Epidermal melanocyte (primary cell): ENCODE data around the gene CYP3A5.
"Not testable (repeated sequence)": the region's sequence is repeated elsewhere in the genome, so short reads cannot be mapped to it uniquely, and the experiment has no call there.

ENCODE experiments used
- DNase-seq: peaks from one replicate; pipeline ENCODE4 v3.0.0; 2011; ENCODE audit warnings: low spot score; ENCODE audit not compliant: insufficient read length

The CYP3A5 gene

GRCh38 chr7:99643464-99643863 is 36.3 kb downstream of the CYP3A5 start:
- no peak for DNase-seq

GRCh38 chr7:99642027-99642426 is 37.8 kb downstream of the CYP3A5 start:
- DNase-seq, result no peak

- DNase-seq, result no peak
These were observed 40.5 kb downstream of the CYP3A5 start for GRCh38 chr7:99639267-99639666.

- DNase-seq, result no peak
These were observed 41.1 kb downstream of the CYP3A5 start for GRCh38 chr7:99638731-99639130.

- DNase-seq, result not testable (repeated sequence)
These were observed 42.4 kb downstream of the CYP3A5 start for GRCh38 chr7:99637414-99637813.

- DNase-seq, result no peak
These were observed 48.3 kb downstream of the CYP3A5 start for GRCh38 chr7:99631295-99632109.

- DNase-seq, result no peak
These were observed 50.2 kb downstream of the CYP3A5 start for GRCh38 chr7:99629643-99630042.

- DNase-seq, result no peak
These were observed 51.0 kb downstream of the CYP3A5 start for GRCh38 chr7:99628471-99629465.

GRCh38 chr7:99627513-99627912 is 52.3 kb downstream of the CYP3A5 start:
- DNase-seq, result no peak

GRCh38 chr7:99626661-99627060 is 53.1 kb downstream of the CYP3A5 start:
- DNase-seq, result no peak

- no peak for DNase-seq
These were observed 53.8 kb downstream of the CYP3A5 start for GRCh38 chr7:99625961-99626360.

- DNase-seq, result no peak
These were observed 54.5 kb downstream of the CYP3A5 start for GRCh38 chr7:99625321-99625720.

- no peak for DNase-seq
These were observed 55.3 kb downstream of the CYP3A5 start for GRCh38 chr7:99624484-99624883.

- no peak for DNase-seq
These were observed 55.9 kb downstream of the CYP3A5 start for GRCh38 chr7:99623702-99624447.

GRCh38 chr7:99623091-99623693 is 56.6 kb downstream of the CYP3A5 start:
- no peak for DNase-seq

GRCh38 chr7:99622596-99622995 is 57.2 kb downstream of the CYP3A5 start:
- no peak for DNase-seq

GRCh38 chr7:99621271-99621670 is 58.5 kb downstream of the CYP3A5 start:
- DNase-seq, result no peak

- DNase-seq, result no peak
These were observed 60.1 kb downstream of the CYP3A5 start for GRCh38 chr7:99619571-99620130.

GRCh38 chr7:99618726-99619125 is 61.1 kb downstream of the CYP3A5 start:
- peak; percentile 45 for DNase-seq

- DNase-seq, result no peak
These were observed 62.5 kb downstream of the CYP3A5 start for GRCh38 chr7:99617192-99617781.
